Lower lobe of right lung (tissue), 2 donors: Measurements from ENCODE around the gene STAB1. TPM values are rescaled to one million over a fixed set of nuclear protein-coding genes. Genes with fewer than 3 reads are reported as not detected.

ENCODE experiments used
- ATAC-seq, 2 donors: fragments of 200-7000 bp; cut with Tn5 transposase; one replicate each; pipeline ENCODE4 v1.9.1; 2020 to 2022; ENCODE audit warnings: mild to moderate bottlenecking in 2 of 2, moderate library complexity in 2 of 2
- DNase-seq: peaks from one replicate; pipeline ENCODE4 v3.0.0-alpha.2; 2020
- H3K27ac ChIP-seq: fragments of 200-600 bp; one replicate; pipeline ENCODE4 v1.8.0; 2022
- H3K27me3 ChIP-seq: fragments of 200-600 bp; one replicate; pipeline ENCODE4 v1.8.0; 2022; ENCODE audit warnings: low read depth
- H3K36me3 ChIP-seq: fragments of 200-600 bp; one replicate; pipeline ENCODE4 v1.8.0; 2022; ENCODE audit warnings: mild to moderate bottlenecking
- H3K4me1 ChIP-seq: fragments of 200-600 bp; one replicate; pipeline ENCODE4 v1.8.0; 2022
- H3K4me3 ChIP-seq: fragments of 200-600 bp; one replicate; pipeline ENCODE4 v1.8.0; 2022; ENCODE audit warnings: mild to moderate bottlenecking
- H3K9me3 ChIP-seq: fragments of 200-600 bp; one replicate; pipeline ENCODE4 v1.8.0; 2022
- CTCF ChIP-seq: fragments of 200-600 bp; IDR thresholded peaks from one replicate; pipeline ENCODE4 v1.8.0; 2022; ENCODE audit warnings: antibody characterized with exemption, mild to moderate bottlenecking
- intact Hi-C: fragments of 100-400 bp; cut with DNase I; formaldehyde crosslinking; loops from one replicate; pipeline ENCODE4 v1.11.0; 2022
- total RNA-seq: library from RNA; stranded (reverse); fragmentation: NEBNext Ultra II Directional; extraction: Animal tissue kit (Norgen Biotek cat#: 25700); gene quantifications from one replicate; pipeline ENCODE4 v1.2.1, GENCODE V29; 2021
- donor health status: DM: no; HTN: yes; CAD: no; lungs with severe emphysema.

Gene STAB1
- total RNA-seq, 1 donor from 2014 or later: 133 TPM

- TF ChIP-seq CTCF: no peak
- DNase-seq: no peak
- intact Hi-C loops: no loop called here
- no peak overlapping the region for H3K4me3 ChIP-seq
- H3K27ac ChIP-seq: peak overlapping the region; percentile 83
- H3K9me3 ChIP-seq: no peaks in the 10 kb centered on the region
- ATAC-seq: no peak
- H3K27me3 ChIP-seq: no peaks in the 10 kb centered on the region
- peaks cover 72% of the 10 kb centered on the region for H3K4me1 ChIP-seq
- H3K36me3 ChIP-seq: peaks cover 32% of the 10 kb centered on the region
Measured at GRCh38 chr3:52527732-52528585, 32.8 kb downstream of the STAB1 start.

DNA sequence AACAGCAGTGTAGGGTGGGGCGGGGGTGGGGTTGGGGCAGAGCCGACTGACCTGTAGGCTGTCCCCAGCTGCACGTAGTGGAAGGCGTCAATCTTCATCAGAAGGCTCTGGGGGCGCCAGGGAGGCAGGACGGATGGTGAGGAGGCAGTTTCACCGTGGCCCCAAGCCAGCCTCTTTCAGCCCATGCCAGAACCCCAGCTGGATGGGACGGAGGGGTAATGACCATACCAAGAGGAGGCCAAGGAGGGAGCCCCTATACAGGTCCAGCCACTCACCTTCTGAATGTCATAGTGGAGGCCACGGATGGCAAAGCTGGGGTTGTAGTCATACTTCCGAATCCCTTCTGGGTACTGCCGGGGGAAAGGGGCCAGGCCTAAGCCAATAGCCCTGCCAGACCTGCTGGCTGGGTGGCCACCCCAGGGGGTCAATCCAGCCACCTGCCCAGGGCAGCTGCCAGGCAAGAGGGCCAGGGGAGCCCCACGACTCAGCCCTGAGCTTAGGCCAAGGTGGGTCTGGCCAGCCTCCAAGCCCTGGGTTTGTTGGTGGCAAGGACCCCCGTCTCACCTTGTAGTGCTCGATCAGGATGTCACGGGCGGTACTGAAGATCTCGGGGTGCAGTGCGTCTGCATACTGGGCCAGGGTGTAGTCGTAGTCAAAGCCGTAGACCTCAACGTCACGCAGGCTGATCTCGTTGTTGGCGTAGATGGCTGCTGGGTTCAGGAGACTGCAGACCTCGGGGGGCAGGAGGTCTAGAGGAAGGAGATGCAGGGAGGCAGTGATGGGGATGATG lies 33.6 kb downstream of the STAB1 start:
- no peak for DNase-seq

DNA sequence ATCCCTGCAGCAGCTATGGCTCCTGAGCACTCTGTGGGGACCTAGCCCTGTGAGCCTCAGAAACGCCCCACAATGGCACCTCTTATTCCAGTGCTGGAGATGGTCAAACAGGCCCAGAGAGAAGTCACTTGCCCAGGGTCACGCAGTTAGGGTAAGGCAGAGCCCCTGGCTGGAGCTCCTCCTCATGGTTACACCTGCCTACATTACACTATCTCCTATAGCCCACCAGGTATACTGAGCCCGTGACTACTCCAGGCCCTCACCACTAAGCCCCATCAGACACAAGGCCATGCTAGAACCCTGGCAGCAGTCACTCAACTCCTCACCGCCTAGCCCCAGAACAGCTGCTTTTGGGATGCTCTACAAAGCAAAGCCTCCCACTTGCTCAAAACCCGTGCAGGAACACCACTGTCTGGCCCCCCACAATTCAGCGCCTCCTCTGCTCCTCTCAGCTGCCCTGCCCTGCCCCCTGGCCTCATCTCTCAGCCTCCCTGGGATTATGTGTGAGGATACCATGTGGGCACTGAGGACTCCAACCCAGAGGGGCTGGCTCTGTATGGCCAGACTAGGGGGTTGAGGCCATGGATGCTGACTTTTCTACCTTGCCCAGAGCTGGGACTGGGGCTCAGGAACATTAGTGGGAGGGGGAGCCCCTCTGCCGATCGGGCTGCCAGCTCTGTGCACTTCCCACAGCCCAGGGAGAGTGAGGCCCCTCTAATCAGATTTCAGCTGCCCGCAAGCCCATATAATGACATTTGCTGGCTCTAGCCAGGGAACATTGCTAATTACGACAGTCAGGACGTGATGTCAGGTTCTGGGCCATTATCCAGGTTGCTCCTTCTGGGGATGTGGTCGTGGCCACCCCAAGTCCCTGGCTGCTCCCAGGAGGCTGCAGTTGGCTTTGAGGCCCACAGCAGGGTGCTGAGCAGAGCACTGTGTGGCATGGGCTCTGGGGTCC lies 34.5 kb downstream of the STAB1 start:
- intact Hi-C loops: no loop called here
- Histone ChIP-seq H3K4me3 (no peak overlapping the region), H3K27me3 (no peaks in the 10 kb centered on the region), H3K9me3 (no peaks in the 10 kb centered on the region), H3K36me3 (peaks cover 16% of the 10 kb centered on the region), H3K4me1 (peaks cover 77% of the 10 kb centered on the region), H3K27ac (peak overlapping the region; percentile 54)
- no peak for TF ChIP-seq CTCF
- DNase-seq: no peak
- no peak for ATAC-seq

More for the DNA sequence above, 33.6 kb downstream of the STAB1 start:
- peak overlapping the region; percentile 83 for H3K27ac ChIP-seq
- H3K27me3 ChIP-seq: no peaks in the 10 kb centered on the region
- TF ChIP-seq CTCF: no peak
- peaks cover 25% of the 10 kb centered on the region for H3K36me3 ChIP-seq
- intact Hi-C loops: no loop called here
- peaks cover 74% of the 10 kb centered on the region for H3K4me1 ChIP-seq
- no peak overlapping the region for H3K4me3 ChIP-seq
- no peaks in the 10 kb centered on the region for H3K9me3 ChIP-seq
- no peak for ATAC-seq

DNA sequence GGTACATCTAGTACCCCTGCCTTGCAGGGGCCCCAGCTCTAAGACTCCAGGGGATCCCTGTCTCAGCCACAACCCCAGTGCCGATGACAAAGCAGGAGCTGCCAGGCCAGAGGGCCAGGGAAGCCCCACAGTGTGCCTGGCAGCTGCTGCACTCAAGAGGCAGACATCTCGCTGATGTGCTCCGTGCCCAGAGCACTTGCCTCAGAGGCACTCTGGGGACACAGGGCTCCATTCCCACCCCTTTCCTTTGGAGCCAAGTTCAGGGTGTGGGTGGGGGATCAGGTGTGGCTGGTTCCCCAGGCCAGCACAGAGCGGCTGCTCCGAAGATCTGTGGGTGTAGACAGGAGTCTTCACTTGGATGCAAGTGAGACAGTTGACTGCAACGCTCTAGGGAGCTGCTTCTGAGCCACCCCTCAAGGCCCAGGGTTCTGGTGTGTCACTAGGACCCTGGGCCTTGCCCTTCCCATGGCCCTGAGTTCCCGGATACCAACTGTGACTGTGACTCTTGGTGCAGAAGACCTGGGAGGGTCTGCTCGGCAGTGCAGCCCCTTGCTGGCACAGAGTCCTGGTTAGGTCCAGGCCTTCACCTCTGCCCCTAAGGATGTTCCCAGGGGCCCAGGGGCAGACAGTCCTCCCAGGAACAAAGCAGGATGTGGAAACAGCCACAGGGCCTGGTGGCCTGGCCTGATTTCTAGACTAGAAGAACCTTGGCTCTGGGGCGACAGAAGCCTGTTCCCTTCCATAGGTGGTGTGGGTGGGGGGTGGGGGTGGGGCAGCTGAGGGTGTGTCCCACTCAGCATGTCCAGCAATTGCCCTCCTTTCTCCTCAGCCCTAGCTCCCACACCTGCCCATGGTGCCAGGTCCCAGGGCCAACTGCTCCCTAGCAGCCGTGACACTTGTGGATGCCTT lies 36.0 kb downstream of the STAB1 start:
- no peaks in the 10 kb centered on the region for H3K27me3 ChIP-seq
- peaks cover 13% of the 10 kb centered on the region for H3K36me3 ChIP-seq
- peaks cover 74% of the 10 kb centered on the region for H3K4me1 ChIP-seq
- intact Hi-C loops: no loop called here
- peak overlapping the region; percentile 60 for H3K27ac ChIP-seq
- H3K4me3 ChIP-seq: no peak overlapping the region
- DNase-seq (no peak), ATAC-seq (no peak)
- TF ChIP-seq CTCF: no peak
- no peaks in the 10 kb centered on the region for H3K9me3 ChIP-seq
